Measurements from ENCODE around the gene PKHD1.

GRCh38 chr6:51892339-51892738 is 195.1 kb downstream of the PKHD1 start:
- no peak for TF ChIP-seq EZH2phosphoT487 (IDR thresholded peaks at IDR 0.05; ENCODE audit: borderline replicate concordance, low read length)
- TF ChIP-seq CTCF (conservative IDR thresholded peaks at IDR 0.05; ENCODE audit: low read depth, low read length): no peak
